ENCODE data around the gene LSP1.

The LSP1 gene

GRCh38 chr11:1920128-1920908 is 67.4 kb downstream of the LSP1 start:
- no peak for DNase-seq

- no peak for DNase-seq
Observed at GRCh38 chr11:1920909-1921573, 68.2 kb downstream of the LSP1 start.

GRCh38 chr11:1921574-1922141 is 68.8 kb downstream of the LSP1 start:
- DNase-seq = no peak

GRCh38 chr11:1922481-1923081 is 69.7 kb downstream of the LSP1 start:
- DNase-seq = no peak

GRCh38 chr11:1923201-1923956 is 70.5 kb downstream of the LSP1 start:
- DNase-seq = no peak

GRCh38 chr11:1924181-1924580 is 71.3 kb downstream of the LSP1 start:
- no peak for DNase-seq

GRCh38 chr11:1924646-1925372 is 71.9 kb downstream of the LSP1 start:
- DNase-seq = no peak

- DNase-seq = no peak
Observed at GRCh38 chr11:1925373-1926155, 72.7 kb downstream of the LSP1 start.

- no peak for DNase-seq
Observed at GRCh38 chr11:1926156-1927025, 73.5 kb downstream of the LSP1 start.

GRCh38 chr11:1927026-1927847 is 74.4 kb downstream of the LSP1 start:
- DNase-seq = no peak

- DNase-seq = no peak
Observed at GRCh38 chr11:1927848-1928469, 75.1 kb downstream of the LSP1 start.

GRCh38 chr11:1928470-1928890 is 75.6 kb downstream of the LSP1 start:
- no peak for DNase-seq

- DNase-seq = no peak
Observed at GRCh38 chr11:1928891-1929541, 76.1 kb downstream of the LSP1 start.

GRCh38 chr11:1929621-1930461 is 77.0 kb downstream of the LSP1 start:
- DNase-seq = no peak

- no peak for DNase-seq
Observed at GRCh38 chr11:1930462-1930830, 77.6 kb downstream of the LSP1 start.

- DNase-seq = no peak
Observed at GRCh38 chr11:1931341-1932104, 78.6 kb downstream of the LSP1 start.

GRCh38 chr11:1932105-1932480 is 79.2 kb downstream of the LSP1 start:
- no peak for DNase-seq

Measured in stimulated activated CD8-positive, alpha-beta memory T cell treated with anti-CD3 and anti-CD28 coated beads, Interleukin-4, amount 100 ng/mL, for 48 hours (primary cell).